SK-N-SH treated with all-trans-retinoic acid at 6 μM for 48 hours (cell line): ENCODE measurements around the gene HMX1.

Source experiments
- ATAC-seq: fragments of 200-7000 bp; cut with Tn5 transposase; 3 replicates; pipeline ENCODE4 v1.9.1; 2020; ENCODE audit warnings: mild to moderate bottlenecking, moderate library complexity
- ARNTL ChIP-seq: fragments of 450-650 bp; formaldehyde crosslinking; IDR thresholded peaks from 2 replicates; pipeline ENCODE4 v1.5.0; 2020; ENCODE audit warnings: low read depth, mild to moderate bottlenecking, moderate library complexity, borderline replicate concordance
- BACH2 ChIP-seq: fragments of 250-450 bp; sonication (Bioruptor Pico); IDR thresholded peaks from 2 replicates; pipeline ENCODE4 v1.9.0; 2021; ENCODE audit warnings: mild to moderate bottlenecking, borderline replicate concordance
- CSDC2 ChIP-seq: fragments of 250-450 bp; sonication (Bioruptor Pico); IDR thresholded peaks from 2 replicates; pipeline ENCODE4 v1.5.0; 2020; ENCODE audit warnings: mild to moderate bottlenecking, moderate library complexity
- ESRRG ChIP-seq: fragments of 250-450 bp; sonication (Bioruptor Pico); IDR thresholded peaks from 2 replicates; pipeline ENCODE4 v1.6.1; 2021; ENCODE audit warnings: mild to moderate bottlenecking
- GLIS3 ChIP-seq: fragments of 250-450 bp; sonication (Bioruptor Pico); IDR thresholded peaks from 2 replicates; pipeline ENCODE4 v1.5.0; 2020; ENCODE audit warnings: mild to moderate bottlenecking, moderate library complexity
- OSR1 ChIP-seq: fragments of 250-450 bp; sonication (Bioruptor Pico); IDR thresholded peaks from 2 replicates; pipeline ENCODE4 v1.8.0; 2022; ENCODE audit warnings: moderate library complexity, mild to moderate bottlenecking, inconsistent platforms
- PATZ1 ChIP-seq: fragments of 250-450 bp; sonication (Bioruptor Pico); IDR thresholded peaks from 2 replicates; pipeline ENCODE4 v1.8.0; 2020; ENCODE audit warnings: mild to moderate bottlenecking, moderate library complexity, borderline replicate concordance
- POU6F1 ChIP-seq: fragments of 250-450 bp; sonication (Bioruptor Pico); IDR thresholded peaks from 2 replicates; pipeline ENCODE4 v1.8.0; 2021; ENCODE audit warnings: low read depth, mild to moderate bottlenecking, moderate library complexity, borderline replicate concordance
- PPARA ChIP-seq: fragments of 250-450 bp; sonication (Bioruptor Pico); IDR thresholded peaks from 2 replicates; pipeline ENCODE4 v1.5.0; 2020; ENCODE audit warnings: mild to moderate bottlenecking, borderline replicate concordance
- RARB ChIP-seq: fragments of 250-450 bp; sonication (Bioruptor Pico); IDR thresholded peaks from 2 replicates; pipeline ENCODE4 v1.8.0; 2021; ENCODE audit warnings: mild to moderate bottlenecking, moderate library complexity
- TCF4 ChIP-seq: fragments of 250-450 bp; sonication (Bioruptor Pico); IDR thresholded peaks from 2 replicates; pipeline ENCODE4 v1.8.0; 2021; ENCODE audit warnings: mild to moderate bottlenecking, moderate library complexity, borderline replicate concordance
- TOX ChIP-seq: fragments of 250-450 bp; sonication (Bioruptor Pico); IDR thresholded peaks from 2 replicates; pipeline ENCODE4 v1.8.0; 2021; ENCODE audit warnings: mild to moderate bottlenecking, moderate library complexity, borderline replicate concordance
- ZC3H10 ChIP-seq: fragments of 250-450 bp; sonication (Bioruptor Pico); IDR thresholded peaks from 2 replicates; pipeline ENCODE4 v1.5.1; 2021; ENCODE audit warnings: mild to moderate bottlenecking, moderate library complexity
- ZFP3 ChIP-seq: fragments of 250-450 bp; sonication (Bioruptor Pico); IDR thresholded peaks from 2 replicates; pipeline ENCODE4 v1.5.0; 2020; ENCODE audit warnings: mild to moderate bottlenecking, moderate library complexity
- ZFP30 ChIP-seq: fragments of 450-650 bp; formaldehyde crosslinking; IDR thresholded peaks from 2 replicates; pipeline ENCODE4 v1.5.0; 2022; ENCODE audit warnings: mild to moderate bottlenecking, moderate library complexity
- ZNF70 ChIP-seq: fragments of 450-650 bp; formaldehyde crosslinking; IDR thresholded peaks from 2 replicates; pipeline ENCODE4 v1.5.0; 2020; ENCODE audit warnings: mild to moderate bottlenecking, moderate library complexity
- ZNF8 ChIP-seq: fragments of 450-650 bp; formaldehyde crosslinking; IDR thresholded peaks from 2 replicates; pipeline ENCODE4 v1.5.0; 2020; ENCODE audit warnings: mild to moderate bottlenecking, moderate library complexity
- TF ChIP-seq, protein P1 (sequence below): fragments of 250-450 bp; sonication (Bioruptor Pico); IDR thresholded peaks from 2 replicates; pipeline ENCODE4 v1.5.1; 2020; ENCODE audit warnings: low read depth, mild to moderate bottlenecking, moderate library complexity
- TF ChIP-seq, protein P2 (sequence below): fragments of 250-450 bp; sonication (Bioruptor Pico); IDR thresholded peaks from 2 replicates; pipeline ENCODE4 v1.5.1; 2021; ENCODE audit warnings: mild to moderate bottlenecking, moderate library complexity
- TF ChIP-seq, protein P3 (sequence below): fragments of 250-450 bp; sonication (Bioruptor Pico); IDR thresholded peaks from 2 replicates; pipeline ENCODE4 v1.5.0; 2020; ENCODE audit warnings: mild to moderate bottlenecking, moderate library complexity

The HMX1 gene

DNA sequence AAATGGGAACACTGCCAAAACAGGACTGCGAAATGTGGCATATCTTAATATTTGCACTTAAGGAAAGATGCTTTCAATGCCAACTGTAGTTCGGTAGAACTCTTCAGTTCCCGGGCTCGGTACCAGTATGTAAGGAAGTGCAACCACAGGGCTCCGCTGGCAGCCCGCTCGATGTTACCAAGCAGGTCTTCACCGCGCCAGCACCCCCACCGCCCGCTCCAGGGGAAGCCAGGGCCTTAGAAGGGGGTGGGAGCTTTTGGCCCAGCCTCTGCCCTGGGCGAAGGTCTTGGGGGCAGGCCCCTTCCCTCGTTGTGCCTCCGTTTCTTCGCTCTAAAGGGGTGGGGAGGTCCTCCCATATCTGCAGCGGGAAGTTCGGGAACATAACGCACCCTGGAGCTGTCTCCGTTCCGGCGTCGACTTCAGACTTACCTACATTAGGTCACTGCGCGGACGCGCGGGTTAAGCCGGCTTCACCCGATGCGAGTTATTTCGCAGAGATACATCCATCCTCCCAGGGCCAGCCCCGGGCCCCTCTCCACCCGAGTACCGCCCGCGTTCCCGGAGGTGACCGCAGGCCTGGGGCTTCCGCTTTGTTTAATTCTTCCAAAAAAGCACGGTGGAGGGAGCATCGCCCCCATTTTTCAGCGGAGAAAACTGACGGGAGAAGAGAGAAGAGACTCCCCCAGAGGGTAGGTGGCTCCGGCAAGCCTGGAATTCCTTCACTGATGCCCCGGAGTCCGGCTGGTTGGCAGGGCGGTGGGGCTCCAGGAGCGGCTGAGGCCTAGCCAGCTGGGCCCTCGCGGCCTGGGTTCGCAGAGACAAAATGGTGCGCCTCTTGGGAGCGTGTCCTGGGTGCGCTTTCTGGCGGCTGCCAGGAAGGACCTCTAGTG is 1.0 kb upstream of the HMX1 start:
- TF ChIP-seq, protein P1, sequence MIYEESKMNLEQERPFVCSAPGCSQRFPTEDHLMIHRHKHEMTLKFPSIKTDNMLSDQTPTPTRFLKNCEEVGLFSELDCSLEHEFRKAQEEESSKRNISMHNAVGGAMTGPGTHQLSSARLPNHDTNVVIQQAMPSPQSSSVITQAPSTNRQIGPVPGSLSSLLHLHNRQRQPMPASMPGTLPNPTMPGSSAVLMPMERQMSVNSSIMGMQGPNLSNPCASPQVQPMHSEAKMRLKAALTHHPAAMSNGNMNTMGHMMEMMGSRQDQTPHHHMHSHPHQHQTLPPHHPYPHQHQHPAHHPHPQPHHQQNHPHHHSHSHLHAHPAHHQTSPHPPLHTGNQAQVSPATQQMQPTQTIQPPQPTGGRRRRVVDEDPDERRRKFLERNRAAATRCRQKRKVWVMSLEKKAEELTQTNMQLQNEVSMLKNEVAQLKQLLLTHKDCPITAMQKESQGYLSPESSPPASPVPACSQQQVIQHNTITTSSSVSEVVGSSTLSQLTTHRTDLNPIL = no peak
- TF ChIP-seq ESRRG (CRISPR knock-in tag) (no peak), PATZ1 (CRISPR knock-in tag) (no peak), RARB (CRISPR knock-in tag) (no peak), GLIS3 (CRISPR knock-in tag) (no peak), BACH2 (CRISPR knock-in tag) (no peak), ZC3H10 (CRISPR knock-in tag) (no peak), ZFP30 (no peak), TOX (CRISPR knock-in tag) (no peak), ZNF8 (no peak), ARNTL (CRISPR knock-in tag) (no peak), OSR1 (CRISPR knock-in tag) (no peak), ZFP3 (CRISPR knock-in tag) (no peak), PPARA (CRISPR knock-in tag) (no peak), ZNF70 (CRISPR knock-in tag) (no peak), CSDC2 (CRISPR knock-in tag) (no peak)
- TF ChIP-seq, protein P2, sequence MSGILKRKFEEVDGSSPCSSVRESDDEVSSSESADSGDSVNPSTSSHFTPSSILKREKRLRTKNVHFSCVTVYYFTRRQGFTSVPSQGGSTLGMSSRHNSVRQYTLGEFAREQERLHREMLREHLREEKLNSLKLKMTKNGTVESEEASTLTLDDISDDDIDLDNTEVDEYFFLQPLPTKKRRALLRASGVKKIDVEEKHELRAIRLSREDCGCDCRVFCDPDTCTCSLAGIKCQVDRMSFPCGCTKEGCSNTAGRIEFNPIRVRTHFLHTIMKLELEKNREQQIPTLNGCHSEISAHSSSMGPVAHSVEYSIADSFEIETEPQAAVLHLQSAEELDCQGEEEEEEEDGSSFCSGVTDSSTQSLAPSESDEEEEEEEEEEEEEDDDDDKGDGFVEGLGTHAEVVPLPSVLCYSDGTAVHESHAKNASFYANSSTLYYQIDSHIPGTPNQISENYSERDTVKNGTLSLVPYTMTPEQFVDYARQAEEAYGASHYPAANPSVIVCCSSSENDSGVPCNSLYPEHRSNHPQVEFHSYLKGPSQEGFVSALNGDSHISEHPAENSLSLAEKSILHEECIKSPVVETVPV (CRISPR knock-in tag) = no peak
- ATAC-seq = no peak

GRCh38 chr4:8870647-8871416 is 807 bp downstream of the HMX1 start:
- TF ChIP-seq ARNTL (CRISPR knock-in tag) (no peak), ZNF8 (no peak), TCF4 (CRISPR knock-in tag) (no peak), POU6F1 (CRISPR knock-in tag) (no peak), PATZ1 (CRISPR knock-in tag) (no peak), TOX (CRISPR knock-in tag) (no peak)
- TF ChIP-seq, protein P3, sequence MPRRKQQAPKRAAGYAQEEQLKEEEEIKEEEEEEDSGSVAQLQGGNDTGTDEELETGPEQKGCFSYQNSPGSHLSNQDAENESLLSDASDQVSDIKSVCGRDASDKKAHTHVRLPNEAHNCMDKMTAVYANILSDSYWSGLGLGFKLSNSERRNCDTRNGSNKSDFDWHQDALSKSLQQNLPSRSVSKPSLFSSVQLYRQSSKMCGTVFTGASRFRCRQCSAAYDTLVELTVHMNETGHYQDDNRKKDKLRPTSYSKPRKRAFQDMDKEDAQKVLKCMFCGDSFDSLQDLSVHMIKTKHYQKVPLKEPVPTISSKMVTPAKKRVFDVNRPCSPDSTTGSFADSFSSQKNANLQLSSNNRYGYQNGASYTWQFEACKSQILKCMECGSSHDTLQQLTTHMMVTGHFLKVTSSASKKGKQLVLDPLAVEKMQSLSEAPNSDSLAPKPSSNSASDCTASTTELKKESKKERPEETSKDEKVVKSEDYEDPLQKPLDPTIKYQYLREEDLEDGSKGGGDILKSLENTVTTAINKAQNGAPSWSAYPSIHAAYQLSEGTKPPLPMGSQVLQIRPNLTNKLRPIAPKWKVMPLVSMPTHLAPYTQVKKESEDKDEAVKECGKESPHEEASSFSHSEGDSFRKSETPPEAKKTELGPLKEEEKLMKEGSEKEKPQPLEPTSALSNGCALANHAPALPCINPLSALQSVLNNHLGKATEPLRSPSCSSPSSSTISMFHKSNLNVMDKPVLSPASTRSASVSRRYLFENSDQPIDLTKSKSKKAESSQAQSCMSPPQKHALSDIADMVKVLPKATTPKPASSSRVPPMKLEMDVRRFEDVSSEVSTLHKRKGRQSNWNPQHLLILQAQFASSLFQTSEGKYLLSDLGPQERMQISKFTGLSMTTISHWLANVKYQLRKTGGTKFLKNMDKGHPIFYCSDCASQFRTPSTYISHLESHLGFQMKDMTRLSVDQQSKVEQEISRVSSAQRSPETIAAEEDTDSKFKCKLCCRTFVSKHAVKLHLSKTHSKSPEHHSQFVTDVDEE (CRISPR knock-in tag) = no peak
- TF ChIP-seq, protein P2 (CRISPR knock-in tag) = no peak
- TF ChIP-seq, protein P1 = no peak
- no peak for ATAC-seq
